GM19193 (cell line): ENCODE measurements around the gene TIGD4.
A peak's percentile ranks its signal among the peaks of the same experiment; 100 is the strongest.

Source experiments
- POLR2A ChIP-seq: IDR thresholded peaks from 4 replicates; pipeline ENCODE4 v1.6.1; 2011; ENCODE audit not compliant: insufficient read depth, insufficient read length; ENCODE audit errors: extremely low read depth

Gene TIGD4

GRCh38 chr4:152779513-152780266 is at the start of gene TIGD4, which contains the start of gene ARFIP1:
TSS of gene TIGD4 (minus strand) at chr4:152779730. CDS start at chr4:152771004, 8,726 bp downstream.
TSS of gene ARFIP1 (plus strand) at chr4:152779954. CDS start at chr4:152829634, 49,680 bp downstream.
- TF ChIP-seq POLR2A, result peak; percentile 80

DNA sequence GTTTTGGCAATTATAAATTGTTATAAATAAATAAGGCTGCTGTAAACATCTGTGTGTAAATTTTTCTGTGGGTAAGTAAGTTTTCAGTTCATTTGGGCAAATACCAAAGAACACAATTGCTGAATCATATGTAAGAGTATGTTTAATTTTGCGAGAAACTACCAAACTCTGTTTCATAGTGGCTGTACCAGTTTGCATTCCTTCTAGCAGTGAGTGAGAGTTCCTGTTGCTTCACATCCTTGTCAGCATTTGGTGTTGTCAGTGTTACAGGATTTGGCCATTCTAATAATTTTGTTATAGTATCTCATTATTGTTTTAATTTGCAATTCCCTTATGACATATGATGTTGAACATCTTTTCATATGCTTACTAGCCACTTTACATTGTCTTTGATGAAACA is 48.6 kb upstream of the TIGD4 start:
- no peak for TF ChIP-seq POLR2A

GRCh38 chr4:152825336-152825735 is 45.8 kb upstream of the TIGD4 start:
- no peak for TF ChIP-seq POLR2A

- TF ChIP-seq POLR2A, result no peak
These were observed 45.0 kb upstream of the TIGD4 start for GRCh38 chr4:152824561-152824960.

GRCh38 chr4:152822323-152822722 is 42.8 kb upstream of the TIGD4 start:
- no peak for TF ChIP-seq POLR2A

- TF ChIP-seq POLR2A, result no peak
These were observed 40.5 kb upstream of the TIGD4 start for GRCh38 chr4:152820073-152820472.

DNA sequence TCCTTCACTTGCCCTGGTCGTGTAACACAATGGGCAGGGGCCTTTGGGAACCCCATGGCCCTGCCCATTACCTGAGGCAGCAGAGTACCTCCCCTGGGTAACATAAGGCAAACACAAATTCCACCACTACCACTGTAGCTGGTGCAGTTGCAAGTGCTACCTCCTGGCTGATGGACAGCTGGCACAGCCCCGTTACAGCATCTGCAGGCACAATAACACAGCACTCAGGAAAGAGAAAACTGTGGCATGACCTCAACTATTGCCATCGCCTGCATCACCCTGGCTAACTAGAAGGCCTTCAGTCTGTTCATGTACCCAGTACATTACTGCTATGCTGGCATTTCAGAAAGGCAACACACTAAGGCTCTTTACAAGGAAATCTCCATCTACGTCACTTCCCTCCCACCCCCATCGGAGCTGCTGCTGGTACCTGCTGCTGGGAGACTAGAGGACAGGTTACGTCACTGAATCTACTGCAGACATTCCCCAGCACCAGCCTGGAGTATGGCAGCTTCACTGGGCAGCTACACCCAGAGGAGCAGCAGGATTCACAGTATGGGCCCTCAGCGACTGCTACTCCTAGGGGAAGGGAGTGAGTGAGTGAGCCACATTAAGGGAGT is 39.6 kb upstream of the TIGD4 start:
- TF ChIP-seq POLR2A, result no peak

DNA sequence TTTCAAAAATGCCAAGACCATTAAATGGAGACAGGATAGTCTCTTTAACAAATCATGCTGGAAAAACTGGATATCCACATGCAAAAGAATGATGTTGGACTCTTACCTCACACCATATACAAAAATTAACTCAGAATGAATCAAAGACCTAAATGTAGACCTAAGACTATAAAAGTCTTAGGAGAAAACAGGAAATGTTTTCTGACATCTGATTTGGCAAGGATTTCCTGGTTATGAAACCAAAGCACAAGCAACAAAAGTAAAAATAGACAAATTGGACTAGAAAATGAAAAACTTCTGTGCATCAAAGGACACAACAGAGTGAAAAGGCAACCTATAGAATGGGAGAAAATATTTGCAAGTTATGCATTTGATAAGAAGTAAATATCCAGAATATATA is 37.8 kb upstream of the TIGD4 start:
- TF ChIP-seq POLR2A, result no peak

DNA sequence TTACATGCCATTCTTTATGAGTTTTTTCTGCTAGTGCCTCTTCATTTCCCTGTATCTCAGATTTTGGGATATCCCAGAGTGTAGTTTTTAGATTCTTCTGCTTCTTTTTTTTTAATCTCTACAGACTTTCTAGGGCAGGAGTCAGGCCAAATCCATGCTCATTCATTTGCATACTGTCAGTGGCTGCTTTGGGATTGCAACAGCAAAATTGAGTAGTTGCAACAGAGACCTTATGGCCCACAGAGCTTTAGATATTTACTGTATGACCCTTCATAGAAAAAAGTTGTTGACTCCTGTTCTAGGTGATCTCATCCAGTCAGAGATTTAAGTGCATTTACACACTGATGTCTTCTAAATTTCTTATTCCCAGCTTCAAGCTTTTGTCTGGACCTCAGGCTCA is 35.5 kb upstream of the TIGD4 start:
- no peak for TF ChIP-seq POLR2A

DNA sequence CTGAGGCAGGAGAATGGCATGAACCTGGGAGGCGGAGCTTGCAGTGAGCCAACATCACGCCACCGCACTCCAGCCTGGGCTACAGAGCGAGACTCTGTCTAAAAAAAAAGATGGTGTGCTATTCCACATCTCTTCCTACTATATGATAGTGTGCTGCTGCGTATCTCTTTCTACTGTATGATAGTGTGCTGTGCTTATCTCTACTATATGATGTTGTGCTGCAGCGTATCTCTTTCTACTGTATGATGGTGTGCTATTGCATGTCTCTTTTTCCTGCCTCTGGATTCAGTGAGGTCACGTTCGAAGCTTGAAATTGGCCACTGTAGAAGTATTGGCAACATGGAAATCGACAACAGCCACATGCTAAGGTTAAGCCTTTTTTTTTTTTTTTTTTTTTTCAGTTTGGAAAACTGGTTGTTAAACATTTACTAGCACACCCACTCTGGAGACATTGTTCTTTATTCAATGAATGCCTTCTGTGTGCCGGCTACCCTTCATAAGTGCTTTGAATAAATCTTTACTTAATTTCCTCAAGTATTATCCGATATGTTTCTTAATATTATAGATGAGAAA is 31.3 kb upstream of the TIGD4 start:
- no peak for TF ChIP-seq POLR2A

- TF ChIP-seq POLR2A, result no peak
These were observed 29.1 kb upstream of the TIGD4 start for GRCh38 chr4:152808670-152809069.

DNA sequence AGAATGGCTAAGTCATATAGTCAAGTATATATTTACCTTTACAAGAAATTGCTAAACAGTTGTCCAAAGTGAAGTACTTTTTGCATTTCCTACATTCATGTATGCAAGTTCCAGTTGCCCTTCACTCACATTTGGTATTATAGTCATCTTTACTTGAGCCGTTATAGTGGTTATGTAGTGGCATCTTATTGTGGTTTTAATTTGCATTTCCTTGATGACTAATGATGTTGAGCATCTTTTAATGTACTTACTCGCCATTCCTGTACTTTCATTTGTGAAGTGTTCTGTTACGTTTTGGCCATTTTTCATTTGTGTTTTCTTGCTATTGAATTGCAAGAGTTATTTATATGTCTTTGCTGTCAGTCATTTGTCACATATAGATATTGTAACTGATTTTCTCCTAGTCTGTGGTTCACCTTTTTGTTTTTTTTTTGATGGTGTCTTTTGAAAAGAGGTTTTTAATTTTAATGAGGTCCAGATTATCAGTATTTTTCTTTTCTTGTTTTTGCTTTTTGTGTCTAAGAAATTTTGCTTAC is 27.8 kb upstream of the TIGD4 start:
- TF ChIP-seq POLR2A, result no peak

GRCh38 chr4:152806501-152807125 is 27.1 kb upstream of the TIGD4 start:
- TF ChIP-seq POLR2A, result no peak

GRCh38 chr4:152805818-152806217 is 26.3 kb upstream of the TIGD4 start:
- no peak for TF ChIP-seq POLR2A

- no peak for TF ChIP-seq POLR2A
These were observed 25.6 kb upstream of the TIGD4 start for GRCh38 chr4:152805071-152805650.

DNA sequence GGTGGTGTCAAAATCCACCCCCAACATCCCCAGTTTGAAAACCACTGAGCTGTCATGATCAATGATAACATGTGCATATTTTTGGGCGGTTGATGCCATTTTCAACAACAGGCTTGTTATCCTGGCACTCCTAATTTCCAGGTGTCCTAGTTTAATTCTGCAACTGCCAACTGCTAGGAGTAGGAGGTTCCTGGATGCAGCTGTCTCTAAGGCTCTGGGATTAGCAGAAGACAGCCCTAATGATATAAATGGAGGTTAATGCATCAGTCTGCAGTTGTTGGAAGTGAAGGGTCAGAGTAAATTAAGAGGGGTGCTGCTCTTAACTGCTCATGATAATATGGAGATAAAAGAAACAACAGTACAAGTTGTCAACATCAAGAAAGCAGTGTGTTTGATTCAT is 24.0 kb upstream of the TIGD4 start:
- no peak for TF ChIP-seq POLR2A

DNA sequence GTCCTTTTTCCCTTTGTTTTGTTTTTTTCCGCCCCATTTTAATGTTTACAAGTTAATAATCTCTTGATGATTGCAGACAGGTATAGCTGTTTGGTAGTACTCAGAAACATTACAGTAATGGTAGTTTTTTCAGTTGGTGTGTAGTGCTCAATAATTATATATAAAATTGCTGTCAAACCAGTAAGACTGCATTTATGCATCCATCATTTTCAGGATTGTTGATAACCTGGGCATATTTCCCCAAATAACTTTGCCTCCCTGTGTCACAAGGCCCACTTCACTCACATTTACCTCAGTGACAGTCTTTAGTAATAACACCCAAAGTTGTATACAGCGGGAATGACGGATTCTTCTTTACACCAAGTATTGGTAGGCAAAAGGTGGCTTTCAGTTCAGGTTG is 16.4 kb upstream of the TIGD4 start:
- TF ChIP-seq POLR2A, result no peak
